GM23338 (cell line): Measurements from ENCODE around the gene NPC1L1. TPM values are rescaled to one million over a fixed set of nuclear protein-coding genes. Genes with fewer than 3 reads are reported as not detected.

Experiments used
- ATAC-seq: fragments of 200-7000 bp; cut with Tn5 transposase; 3 replicates; pipeline ENCODE4 v1.9.1; 2020
- DNase-seq: peaks from one replicate; pipeline ENCODE4 v3.0.0-alpha.2; 2015; ENCODE audit warnings: low spot score
- H2AFZ ChIP-seq: fragments of 200-600 bp; sonication (generic); 2 replicates; pipeline ENCODE4 v1.8.0; 2016; ENCODE audit warnings: antibody characterized with exemption, mild to moderate bottlenecking, moderate library complexity
- H3F3A ChIP-seq: fragments of 200-600 bp; sonication (generic); replicated peaks from 2 replicates; pipeline ENCODE4 v1.8.0; 2017; ENCODE audit warnings: antibody characterized with exemption, mixed run types, low read depth
- H3K27ac ChIP-seq: fragments of 200-600 bp; sonication (generic); 2 replicates; pipeline ENCODE4 v1.6.1; 2016; ENCODE audit warnings: low read depth
- H3K27me3 ChIP-seq: fragments of 200-600 bp; sonication (generic); 2 replicates; pipeline ENCODE4 v1.8.0; 2016; ENCODE audit warnings: mild to moderate bottlenecking, mixed run types, moderate library complexity; ENCODE audit not compliant: insufficient read depth
- H3K36me3 ChIP-seq: fragments of 200-600 bp; sonication (generic); 2 replicates; pipeline ENCODE4 v1.8.0; 2016; ENCODE audit warnings: mild to moderate bottlenecking; ENCODE audit not compliant: insufficient read depth
- H3K4me1 ChIP-seq: fragments of 200-600 bp; sonication (generic); 2 replicates; pipeline ENCODE4 v1.8.0; 2016; ENCODE audit warnings: mild to moderate bottlenecking, moderate library complexity; ENCODE audit not compliant: insufficient read depth
- H3K4me2 ChIP-seq: fragments of 200-600 bp; sonication (generic); 2 replicates; pipeline ENCODE4 v1.7.1; 2017; ENCODE audit warnings: mixed run types
- H3K4me3 ChIP-seq: fragments of 200-600 bp; sonication (generic); 2 replicates; pipeline ENCODE4 v1.6.1; 2016; ENCODE audit warnings: mixed run types
- H3K79me2 ChIP-seq: fragments of 200-600 bp; sonication (generic); replicated peaks from 2 replicates; pipeline ENCODE4 v1.8.0; 2017; ENCODE audit warnings: mild to moderate bottlenecking; ENCODE audit not compliant: insufficient read depth
- H3K9me2 ChIP-seq: fragments of 200-600 bp; sonication (generic); 2 replicates; pipeline ENCODE4 v1.8.0; 2017; ENCODE audit not compliant: insufficient read depth
- H4K20me1 ChIP-seq: fragments of 200-600 bp; sonication (generic); replicated peaks from 2 replicates; pipeline ENCODE4 v1.8.0; 2017; ENCODE audit warnings: mild to moderate bottlenecking; ENCODE audit not compliant: insufficient read depth
- H3K27ac Mint-ChIP-seq: 2 replicates; pipeline ENCODE4 v1.8.0; 2020; ENCODE audit warnings: inconsistent platforms, mild to moderate bottlenecking, moderate library complexity, mixed read lengths
- H3K27me3 Mint-ChIP-seq: 3 replicates; pipeline ENCODE4 v1.8.0; 2022; ENCODE audit warnings: low read depth, mild to moderate bottlenecking, moderate library complexity, mixed read lengths, inconsistent platforms; ENCODE audit not compliant: insufficient read depth, poor library complexity
- H3K36me3 Mint-ChIP-seq: 3 replicates; pipeline ENCODE4 v1.8.0; 2021; ENCODE audit warnings: low read depth, mild to moderate bottlenecking, inconsistent platforms, moderate library complexity, mixed read lengths
- H3K4me1 Mint-ChIP-seq: 3 replicates; pipeline ENCODE4 v1.8.0; 2020; ENCODE audit warnings: mild to moderate bottlenecking, inconsistent platforms, mixed read lengths
- H3K4me3 Mint-ChIP-seq: 3 replicates; pipeline ENCODE4 v1.8.0; 2021; ENCODE audit warnings: moderate library complexity, mild to moderate bottlenecking, inconsistent platforms, mixed read lengths
- H3K9me3 Mint-ChIP-seq: 3 replicates; pipeline ENCODE4 v1.8.0; 2020; ENCODE audit warnings: moderate library complexity, mild to moderate bottlenecking, inconsistent platforms, mixed read lengths
- CREB1 ChIP-seq: fragments of 250-450 bp; sonication (Bioruptor Pico); IDR thresholded peaks from 2 replicates; pipeline ENCODE4 v1.5.0; 2020; ENCODE audit warnings: low read depth, mild to moderate bottlenecking, moderate library complexity
- CTCF ChIP-seq, 2 experiments: fragments of 200-600 bp in 1 of 2; sonication (generic) in 1 of 2; conservative IDR thresholded peaks; 2 replicates each; pipeline versions ENCODE4 v1.5.1 to v1.6.1; 2016 to 2017; ENCODE audit warnings: antibody characterized with exemption in 2 of 2, low read depth in 2 of 2, mild to moderate bottlenecking in 2 of 2, moderate library complexity in 1 of 2
- EZH2phosphoT487 ChIP-seq: fragments of 200-600 bp; sonication (generic); IDR thresholded peaks from one replicate; pipeline ENCODE4 v1.8.1; 2018; ENCODE audit warnings: antibody characterized with exemption; ENCODE audit not compliant: unreplicated experiment
- STAT1 ChIP-seq: IDR thresholded peaks from one replicate; pipeline ENCODE4 v1.6.1; 2016; ENCODE audit warnings: antibody characterized with exemption; ENCODE audit not compliant: unreplicated experiment
- ZNF114 ChIP-seq: fragments of 250-450 bp; sonication (Bioruptor Pico); IDR thresholded peaks from 2 replicates; pipeline ENCODE4 v1.5.0; 2020; ENCODE audit warnings: mild to moderate bottlenecking, moderate library complexity
- ZNF331 ChIP-seq: fragments of 250-450 bp; sonication (Bioruptor Pico); IDR thresholded peaks from 2 replicates; pipeline ENCODE4 v1.5.0; 2020; ENCODE audit warnings: low read depth, mild to moderate bottlenecking, moderate library complexity
- long read RNA-seq: library from polyadenylated mRNA; unstranded; transcript quantifications from one replicate; pipeline ENCODE4 v2.0.0, GENCODE V29; 2020; ENCODE audit not compliant: unreplicated experiment
- polyA plus RNA-seq: library from polyadenylated mRNA; unstranded; fragments of >200 nt; fragmentation: Nextera tagmentation; extraction: Ambion mirVana; gene quantifications from 2 replicates; pipeline ENCODE4 v1.2.1, GENCODE V29; 2016
- total RNA-seq: library from RNA; depleted of rRNA; stranded (reverse); fragments of >200 nt; shearing (Covaris generic); gene quantifications from 2 replicates; pipeline ENCODE4 v1.2.3, GENCODE V29; 2014; rRNA removed
- TF ChIP-seq, protein P1 (sequence below): IDR thresholded peaks from 2 replicates; pipeline ENCODE4 v1.6.1; 2016; ENCODE audit warnings: antibody characterized with exemption
- TF ChIP-seq, protein P2 (sequence below): IDR thresholded peaks from one replicate; pipeline ENCODE4 v1.6.1; 2018; ENCODE audit warnings: antibody characterized with exemption; ENCODE audit not compliant: unreplicated experiment

NPC1L1 gene, protein sequence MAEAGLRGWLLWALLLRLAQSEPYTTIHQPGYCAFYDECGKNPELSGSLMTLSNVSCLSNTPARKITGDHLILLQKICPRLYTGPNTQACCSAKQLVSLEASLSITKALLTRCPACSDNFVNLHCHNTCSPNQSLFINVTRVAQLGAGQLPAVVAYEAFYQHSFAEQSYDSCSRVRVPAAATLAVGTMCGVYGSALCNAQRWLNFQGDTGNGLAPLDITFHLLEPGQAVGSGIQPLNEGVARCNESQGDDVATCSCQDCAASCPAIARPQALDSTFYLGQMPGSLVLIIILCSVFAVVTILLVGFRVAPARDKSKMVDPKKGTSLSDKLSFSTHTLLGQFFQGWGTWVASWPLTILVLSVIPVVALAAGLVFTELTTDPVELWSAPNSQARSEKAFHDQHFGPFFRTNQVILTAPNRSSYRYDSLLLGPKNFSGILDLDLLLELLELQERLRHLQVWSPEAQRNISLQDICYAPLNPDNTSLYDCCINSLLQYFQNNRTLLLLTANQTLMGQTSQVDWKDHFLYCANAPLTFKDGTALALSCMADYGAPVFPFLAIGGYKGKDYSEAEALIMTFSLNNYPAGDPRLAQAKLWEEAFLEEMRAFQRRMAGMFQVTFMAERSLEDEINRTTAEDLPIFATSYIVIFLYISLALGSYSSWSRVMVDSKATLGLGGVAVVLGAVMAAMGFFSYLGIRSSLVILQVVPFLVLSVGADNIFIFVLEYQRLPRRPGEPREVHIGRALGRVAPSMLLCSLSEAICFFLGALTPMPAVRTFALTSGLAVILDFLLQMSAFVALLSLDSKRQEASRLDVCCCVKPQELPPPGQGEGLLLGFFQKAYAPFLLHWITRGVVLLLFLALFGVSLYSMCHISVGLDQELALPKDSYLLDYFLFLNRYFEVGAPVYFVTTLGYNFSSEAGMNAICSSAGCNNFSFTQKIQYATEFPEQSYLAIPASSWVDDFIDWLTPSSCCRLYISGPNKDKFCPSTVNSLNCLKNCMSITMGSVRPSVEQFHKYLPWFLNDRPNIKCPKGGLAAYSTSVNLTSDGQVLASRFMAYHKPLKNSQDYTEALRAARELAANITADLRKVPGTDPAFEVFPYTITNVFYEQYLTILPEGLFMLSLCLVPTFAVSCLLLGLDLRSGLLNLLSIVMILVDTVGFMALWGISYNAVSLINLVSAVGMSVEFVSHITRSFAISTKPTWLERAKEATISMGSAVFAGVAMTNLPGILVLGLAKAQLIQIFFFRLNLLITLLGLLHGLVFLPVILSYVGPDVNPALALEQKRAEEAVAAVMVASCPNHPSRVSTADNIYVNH (N-terminal part only)
- not detected in 2 replicates for total RNA-seq
- polyA plus RNA-seq = 0.03 and 0.05 TPM in 2 replicates
- long read RNA-seq = 0 reads

DNA sequence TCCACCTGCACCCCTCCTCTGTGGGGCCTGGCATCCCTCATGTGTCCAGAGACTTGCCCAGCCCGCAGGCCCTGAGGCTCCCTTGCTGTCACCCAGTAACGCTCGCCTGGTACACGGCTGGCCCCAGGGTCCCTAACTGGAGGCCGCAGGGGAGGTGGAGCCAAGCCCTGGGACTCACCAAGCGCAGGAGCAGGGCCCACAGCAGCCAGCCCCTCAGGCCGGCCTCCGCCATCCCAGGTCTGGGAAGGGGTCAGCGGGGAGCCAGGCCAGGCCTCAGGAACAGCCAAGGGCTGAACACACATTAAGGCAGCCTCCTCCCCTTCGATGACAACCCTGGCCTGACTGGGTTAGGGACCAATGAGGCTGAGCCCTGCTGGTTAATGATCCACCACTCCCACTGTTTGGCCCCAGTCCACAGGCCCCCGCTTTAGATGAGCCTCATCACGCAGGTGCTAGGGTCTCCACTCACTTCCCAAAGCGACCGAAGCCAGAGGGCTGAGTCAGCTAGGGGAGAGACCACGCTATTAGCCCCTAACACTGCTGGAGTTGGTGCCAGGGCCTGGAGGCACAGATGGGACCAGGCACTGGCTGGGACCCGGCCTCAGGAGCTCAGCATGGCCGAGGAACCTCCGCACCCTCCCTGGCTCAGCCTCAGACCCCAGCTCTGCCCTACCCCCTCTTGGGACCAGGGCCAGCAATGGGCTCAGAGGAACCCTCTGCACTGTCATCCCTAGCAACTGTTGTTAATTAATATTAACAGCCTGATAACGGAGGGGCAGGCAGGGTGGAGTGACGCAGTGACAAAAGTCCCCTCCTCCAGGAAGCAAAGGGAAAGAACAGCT, at the start of gene NPC1L1:
NPC1L1 (minus strand) TSS at position 303 of the 842 bp plus-strand sequence; CDS start at position 232, 71 bp downstream.
- Mint-ChIP-seq H3K9me3 (no peaks in the 10 kb centered on the region), H3K36me3 (no peaks in the 10 kb centered on the region), H3K27ac (no peak within 1 kb of the TSS), H3K27me3 (peaks cover 13% of the 10 kb centered on the region), H3K4me3 (no peak within 1 kb of the TSS), H3K4me1 (no peaks in the 10 kb centered on the region; the same call in 1 of the 3 replicates)
- DNase-seq (no peak), ATAC-seq (peak; percentile 55)
- H4K20me1 ChIP-seq = no peaks in the 10 kb centered on the region
- no peaks in the 10 kb centered on the region for H3K4me1 ChIP-seq
- H3F3A ChIP-seq = no peaks in the 10 kb centered on the region
- no peak within 1 kb of the TSS for H3K4me3 ChIP-seq
- no peaks in the 10 kb centered on the region for H3K36me3 ChIP-seq
- H3K79me2 ChIP-seq = no peaks in the 10 kb centered on the region
- no peak within 1 kb of the TSS for H2AFZ ChIP-seq
- H3K4me2 ChIP-seq = no peak within 1 kb of the TSS
- H3K27ac ChIP-seq = no peak within 1 kb of the TSS
- H3K27me3 ChIP-seq = no peaks in the 10 kb centered on the region
- no peaks in the 10 kb centered on the region for H3K9me2 ChIP-seq
- no peak for TF ChIP-seq EZH2phosphoT487
- TF ChIP-seq ZNF331 = no peak
- no peak for TF ChIP-seq ZNF114 (CRISPR knock-in tag)
- TF ChIP-seq CTCF (conservative IDR thresholded peaks at IDR 0.05; ENCODE audit: low read depth in 2 of 2) = no peak
- TF ChIP-seq, protein P1, sequence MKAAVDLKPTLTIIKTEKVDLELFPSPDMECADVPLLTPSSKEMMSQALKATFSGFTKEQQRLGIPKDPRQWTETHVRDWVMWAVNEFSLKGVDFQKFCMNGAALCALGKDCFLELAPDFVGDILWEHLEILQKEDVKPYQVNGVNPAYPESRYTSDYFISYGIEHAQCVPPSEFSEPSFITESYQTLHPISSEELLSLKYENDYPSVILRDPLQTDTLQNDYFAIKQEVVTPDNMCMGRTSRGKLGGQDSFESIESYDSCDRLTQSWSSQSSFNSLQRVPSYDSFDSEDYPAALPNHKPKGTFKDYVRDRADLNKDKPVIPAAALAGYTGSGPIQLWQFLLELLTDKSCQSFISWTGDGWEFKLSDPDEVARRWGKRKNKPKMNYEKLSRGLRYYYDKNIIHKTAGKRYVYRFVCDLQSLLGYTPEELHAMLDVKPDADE = no peak
- TF ChIP-seq CREB1 (CRISPR knock-in tag) = no peak
- TF ChIP-seq, protein P2, sequence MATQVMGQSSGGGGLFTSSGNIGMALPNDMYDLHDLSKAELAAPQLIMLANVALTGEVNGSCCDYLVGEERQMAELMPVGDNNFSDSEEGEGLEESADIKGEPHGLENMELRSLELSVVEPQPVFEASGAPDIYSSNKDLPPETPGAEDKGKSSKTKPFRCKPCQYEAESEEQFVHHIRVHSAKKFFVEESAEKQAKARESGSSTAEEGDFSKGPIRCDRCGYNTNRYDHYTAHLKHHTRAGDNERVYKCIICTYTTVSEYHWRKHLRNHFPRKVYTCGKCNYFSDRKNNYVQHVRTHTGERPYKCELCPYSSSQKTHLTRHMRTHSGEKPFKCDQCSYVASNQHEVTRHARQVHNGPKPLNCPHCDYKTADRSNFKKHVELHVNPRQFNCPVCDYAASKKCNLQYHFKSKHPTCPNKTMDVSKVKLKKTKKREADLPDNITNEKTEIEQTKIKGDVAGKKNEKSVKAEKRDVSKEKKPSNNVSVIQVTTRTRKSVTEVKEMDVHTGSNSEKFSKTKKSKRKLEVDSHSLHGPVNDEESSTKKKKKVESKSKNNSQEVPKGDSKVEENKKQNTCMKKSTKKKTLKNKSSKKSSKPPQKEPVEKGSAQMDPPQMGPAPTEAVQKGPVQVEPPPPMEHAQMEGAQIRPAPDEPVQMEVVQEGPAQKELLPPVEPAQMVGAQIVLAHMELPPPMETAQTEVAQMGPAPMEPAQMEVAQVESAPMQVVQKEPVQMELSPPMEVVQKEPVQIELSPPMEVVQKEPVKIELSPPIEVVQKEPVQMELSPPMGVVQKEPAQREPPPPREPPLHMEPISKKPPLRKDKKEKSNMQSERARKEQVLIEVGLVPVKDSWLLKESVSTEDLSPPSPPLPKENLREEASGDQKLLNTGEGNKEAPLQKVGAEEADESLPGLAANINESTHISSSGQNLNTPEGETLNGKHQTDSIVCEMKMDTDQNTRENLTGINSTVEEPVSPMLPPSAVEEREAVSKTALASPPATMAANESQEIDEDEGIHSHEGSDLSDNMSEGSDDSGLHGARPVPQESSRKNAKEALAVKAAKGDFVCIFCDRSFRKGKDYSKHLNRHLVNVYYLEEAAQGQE = no peak
- TF ChIP-seq STAT1 = no peak
